ENCODE data around the gene PZP.
A peak's percentile ranks its signal among the peaks of the same experiment; 100 is the strongest.
"Not testable (repeated sequence)": the region's sequence is repeated elsewhere in the genome, so short reads cannot be mapped to it uniquely, and the experiment has no call there.

PZP gene

DNA sequence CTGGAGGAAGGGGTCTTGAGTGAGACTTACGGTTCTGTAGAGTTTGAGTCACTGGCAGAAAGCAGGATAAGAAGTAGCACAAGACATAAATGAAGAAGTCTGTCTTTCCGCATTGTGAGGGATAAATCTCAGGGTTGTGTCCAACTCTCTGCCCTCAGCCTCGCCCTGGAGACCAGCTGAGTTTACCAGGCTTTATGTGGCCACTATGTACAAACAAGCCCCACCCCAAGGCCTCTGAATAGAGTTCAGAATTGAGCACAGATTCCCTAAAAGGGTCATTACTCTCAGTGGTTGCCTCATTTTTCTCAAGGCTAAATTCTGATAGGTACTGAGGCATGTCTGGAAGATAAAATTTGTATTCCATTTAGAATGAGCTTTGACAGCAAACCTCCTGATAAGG lies at the start of gene PZP:
Gene PZP, minus strand, starts transcription at position 167 of the 400 bp plus-strand sequence. Its CDS starts 54 bp downstream, at position 113.
- no peak for DNase-seq

DNA sequence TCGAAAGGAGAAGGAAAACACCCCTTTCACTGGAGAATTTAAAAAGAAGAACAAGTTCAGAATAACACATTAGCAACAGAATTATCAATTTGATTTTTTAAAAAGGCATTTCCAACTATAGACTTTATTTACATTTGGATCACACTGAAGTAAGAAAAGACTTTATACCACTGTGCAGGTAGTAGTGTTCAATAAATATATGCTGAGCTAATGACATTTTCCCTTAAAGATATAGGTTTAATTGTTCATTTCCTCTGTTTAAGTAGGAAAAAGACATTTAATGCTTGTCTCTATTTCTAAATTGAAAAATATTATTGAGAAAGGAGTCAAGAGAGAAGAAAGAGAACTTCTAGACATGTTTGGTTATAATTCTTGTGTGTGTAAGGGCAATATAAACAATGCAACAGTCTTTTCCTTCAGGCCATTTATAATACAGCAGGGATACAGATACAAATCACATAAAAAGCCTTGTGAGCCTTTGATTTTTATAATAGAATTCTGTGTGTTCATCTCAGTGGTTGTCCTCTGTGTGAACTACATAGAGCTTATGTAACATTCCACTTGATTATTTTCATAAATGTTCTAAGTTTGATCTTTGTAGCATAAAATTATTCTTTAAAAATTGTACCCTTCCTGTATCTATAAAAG lies 48.7 kb upstream of the PZP start:
- DNase-seq = no peak

DNA sequence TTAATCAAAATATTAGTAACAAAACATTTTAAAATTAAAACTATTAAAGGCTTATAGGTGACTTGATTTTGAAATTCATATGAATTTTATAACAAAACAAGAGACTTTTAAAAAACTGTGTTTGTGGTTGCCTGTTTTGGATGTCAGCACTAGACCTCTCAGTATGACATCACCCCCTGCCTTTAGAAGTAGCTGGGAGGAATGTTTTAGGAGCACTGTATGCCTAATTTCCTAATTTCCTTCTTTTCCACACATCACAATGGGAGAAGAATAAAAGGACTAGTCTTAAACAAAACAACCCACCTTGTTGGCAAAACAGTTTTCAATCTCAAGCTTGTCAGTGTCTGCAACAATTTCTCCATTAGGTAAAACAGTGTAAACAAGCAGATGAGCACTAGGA lies 48.1 kb upstream of the PZP start:
- DNase-seq = no peak

DNA sequence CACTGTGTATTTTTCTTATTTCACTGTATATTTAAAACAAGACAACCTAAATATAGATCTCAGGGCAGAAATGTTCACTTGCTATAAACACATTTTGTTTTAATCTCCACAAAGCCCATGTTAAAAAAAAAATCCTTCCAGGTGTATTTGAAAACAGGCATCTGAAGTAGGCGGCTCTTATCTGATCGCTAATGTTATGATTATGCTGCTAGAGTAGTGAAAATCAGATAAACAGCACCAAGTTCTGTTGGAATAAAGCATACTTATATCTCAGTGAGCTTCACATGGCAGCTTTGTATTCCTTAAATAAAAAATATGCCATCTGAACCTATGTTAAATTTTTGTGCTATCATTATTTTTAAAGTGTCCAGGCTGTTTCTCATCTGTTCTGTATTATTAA lies 47.6 kb upstream of the PZP start:
- no peak for DNase-seq

DNA sequence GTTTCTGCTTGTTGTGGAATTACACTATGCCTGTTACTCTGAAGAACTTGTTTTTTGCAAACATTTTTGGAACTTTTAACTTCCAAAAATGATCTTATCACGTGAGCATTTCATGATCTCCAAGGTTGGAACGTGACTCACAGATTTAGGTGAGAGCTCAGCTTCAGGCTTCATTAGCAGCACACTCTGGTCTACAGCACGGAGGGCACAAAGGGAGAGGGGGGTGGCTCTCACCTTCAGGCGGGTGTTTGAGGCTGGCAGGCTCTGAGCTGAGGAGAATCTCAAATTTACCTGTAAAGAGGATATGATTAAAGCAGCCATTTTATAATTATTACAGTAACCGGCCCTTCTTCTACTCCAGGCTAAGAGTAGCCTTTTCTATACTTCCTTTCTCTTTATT lies 45.3 kb upstream of the PZP start:
- no peak for DNase-seq

DNA sequence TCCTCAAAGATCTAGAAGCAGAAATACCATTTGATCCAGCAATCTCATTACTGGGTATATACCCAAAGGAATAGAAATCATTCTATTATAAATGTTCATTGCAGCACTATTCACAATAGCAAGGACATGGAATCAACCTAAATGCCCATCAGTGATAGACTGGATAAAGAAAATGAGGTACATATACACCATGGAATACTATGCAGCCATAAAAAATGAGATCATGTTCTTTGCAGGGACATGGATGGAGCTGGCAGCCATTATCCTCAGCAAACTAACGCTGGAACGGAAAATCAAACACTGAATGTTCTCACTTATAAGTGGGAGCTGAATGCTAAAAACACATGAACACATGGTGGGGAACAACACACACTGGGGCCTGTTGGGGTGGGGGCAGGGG lies 44.6 kb upstream of the PZP start:
- not testable (repeated sequence) for DNase-seq

DNA sequence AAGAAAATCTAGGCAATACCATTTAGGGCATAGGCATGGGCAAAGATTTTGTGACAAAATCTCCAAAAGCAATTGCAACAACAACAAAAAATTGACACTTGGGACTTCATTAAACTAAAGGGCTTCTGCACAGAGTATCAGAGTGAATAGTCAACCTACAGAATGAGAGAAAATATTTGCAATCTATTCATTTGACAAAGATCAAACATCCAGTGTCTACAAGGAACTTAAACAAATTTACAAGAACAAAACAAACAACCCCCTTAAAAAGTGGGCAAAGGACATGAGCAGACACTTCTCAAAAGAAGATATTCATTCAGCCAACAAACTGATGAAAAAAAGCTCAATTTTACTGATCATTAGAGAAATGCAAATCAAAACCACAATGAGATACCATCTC lies 44.1 kb upstream of the PZP start:
- no peak for DNase-seq

DNA sequence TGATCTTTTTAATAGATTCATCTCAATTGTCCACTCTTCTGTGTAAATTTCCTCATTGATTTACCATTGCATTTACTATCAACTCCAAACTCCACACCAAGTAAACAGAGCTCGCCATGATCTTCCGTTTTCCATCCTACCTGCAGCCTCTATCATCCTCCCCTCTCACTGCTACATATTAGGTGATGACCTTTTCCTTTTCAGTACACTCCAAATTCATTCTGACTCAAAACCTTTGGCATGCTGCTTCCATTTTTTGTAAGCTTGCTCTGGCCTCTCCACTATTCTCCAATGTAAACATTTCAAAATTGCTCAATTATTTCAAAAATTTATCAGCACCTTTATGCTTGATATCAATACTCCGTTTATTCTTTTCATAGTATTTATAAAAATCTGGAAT lies 40.2 kb upstream of the PZP start:
- DNase-seq = no peak

DNA sequence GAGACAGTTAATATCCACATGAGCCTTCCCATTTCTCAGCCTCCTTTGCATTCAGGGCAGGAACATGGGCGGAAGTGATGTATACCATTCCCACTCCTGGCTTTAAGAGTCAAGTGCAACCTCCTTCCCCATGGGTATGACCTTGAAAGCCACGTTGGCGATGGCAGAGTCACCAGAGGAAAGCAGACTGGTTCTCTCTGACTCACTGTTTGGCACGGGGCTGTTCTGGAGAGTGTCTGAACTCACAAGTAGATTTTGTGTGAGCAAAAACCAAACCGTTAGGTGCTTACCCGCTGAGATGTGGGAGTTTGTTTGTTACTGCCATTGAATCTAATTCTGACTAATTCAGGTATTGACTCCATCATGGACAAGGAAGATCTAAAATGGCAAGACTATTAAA lies 36.7 kb upstream of the PZP start:
- DNase-seq = no peak

DNA sequence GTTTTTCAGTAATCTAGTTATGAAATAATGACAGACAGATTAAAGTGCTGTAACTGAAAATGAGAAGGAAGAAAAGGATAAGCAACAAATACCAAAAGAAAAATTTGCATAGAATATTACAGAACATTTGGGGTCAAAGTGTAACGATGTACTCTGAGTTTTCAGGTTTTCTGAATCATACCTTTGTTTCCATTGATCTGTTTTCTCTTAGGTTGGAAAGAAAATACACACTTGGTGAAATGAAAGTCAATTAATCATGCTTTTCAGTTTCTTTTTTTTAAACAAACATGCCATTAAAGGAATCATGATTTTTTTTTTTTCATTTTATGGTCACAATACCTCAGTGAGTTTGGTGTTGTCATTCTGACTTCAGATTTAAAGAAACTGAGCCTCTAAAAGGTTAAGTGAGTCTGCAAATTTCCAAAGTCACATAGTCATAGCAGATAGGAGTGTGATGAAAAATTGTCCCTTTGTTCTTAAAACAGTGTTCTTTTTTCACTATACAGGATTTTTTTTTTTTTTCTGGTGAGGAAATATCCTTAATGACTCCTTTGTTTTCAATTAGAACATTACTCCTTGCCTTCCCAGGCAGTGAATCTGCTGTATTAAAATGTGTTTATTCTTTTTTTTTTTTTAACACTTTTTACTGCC lies 35.9 kb upstream of the PZP start:
- DNase-seq = no peak

DNA sequence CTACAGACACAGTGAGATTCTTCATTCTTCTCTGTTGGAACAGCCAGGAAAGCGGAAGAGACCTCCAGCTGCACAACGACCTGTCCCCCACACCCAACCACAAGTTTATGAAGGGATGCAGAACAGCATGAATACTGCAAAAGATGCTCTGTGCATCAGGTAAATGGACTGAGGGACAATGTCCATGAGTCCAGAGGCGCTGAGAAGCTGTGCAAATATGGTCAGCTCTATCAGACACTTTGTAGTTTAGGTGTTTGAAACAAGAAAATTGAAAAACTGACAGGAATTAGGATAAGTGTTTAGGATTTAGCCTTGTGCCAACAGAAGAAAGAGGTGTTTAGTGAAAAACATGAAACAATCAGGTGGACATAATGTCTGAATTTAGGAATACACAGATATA lies 33.1 kb upstream of the PZP start:
- DNase-seq = no peak

DNA sequence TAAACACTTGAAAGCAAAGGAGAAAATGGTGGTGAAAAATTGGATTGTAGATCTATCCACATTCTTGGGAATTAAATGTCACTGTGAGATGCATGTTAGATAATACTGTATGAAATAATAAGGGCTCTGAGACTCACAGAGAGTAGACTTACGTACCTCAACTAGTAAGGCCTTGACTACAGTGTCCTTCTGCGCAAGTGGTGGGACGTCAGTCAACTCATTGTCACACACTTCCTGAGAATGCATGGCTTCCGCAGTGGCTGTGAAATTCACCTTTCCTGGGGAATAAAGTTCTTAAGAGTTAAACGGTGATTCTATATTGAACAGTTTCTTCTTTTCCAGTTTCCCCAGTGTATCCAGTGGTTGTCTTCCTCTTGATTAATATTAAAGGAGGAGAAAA lies 32.6 kb upstream of the PZP start:
- no peak for DNase-seq

DNA sequence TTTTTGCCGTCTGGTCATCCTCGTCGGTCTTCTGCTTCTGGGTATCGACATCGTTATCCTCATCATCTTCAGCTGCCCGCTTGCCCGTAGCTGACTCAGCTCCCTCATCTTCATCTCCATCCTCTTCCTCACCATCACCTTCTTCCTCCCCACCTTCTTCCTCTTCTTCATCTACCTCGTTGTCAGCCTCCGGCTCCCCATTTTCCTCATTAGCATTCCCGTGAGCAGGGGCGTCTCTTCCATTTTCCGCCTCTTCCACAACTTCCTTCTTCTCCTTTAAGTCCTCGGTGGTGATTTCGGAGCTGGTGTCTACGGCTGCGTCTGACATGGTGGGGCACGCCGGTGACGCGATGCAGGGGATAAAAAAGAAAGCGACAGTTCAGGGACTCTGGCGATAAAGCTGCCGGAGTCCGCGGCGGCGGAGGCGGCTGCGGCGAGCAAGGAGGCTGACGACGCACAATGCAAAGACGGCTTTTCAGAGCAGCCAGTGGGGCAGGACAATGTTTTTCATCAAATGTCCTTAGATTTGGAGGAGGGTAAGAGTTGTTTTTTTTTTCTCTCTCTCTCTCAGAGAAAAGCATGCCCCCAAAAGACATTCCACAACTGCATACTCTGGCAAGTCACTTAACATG lies 31.9 kb upstream of the PZP start:
- peak; percentile 23 for DNase-seq

DNA sequence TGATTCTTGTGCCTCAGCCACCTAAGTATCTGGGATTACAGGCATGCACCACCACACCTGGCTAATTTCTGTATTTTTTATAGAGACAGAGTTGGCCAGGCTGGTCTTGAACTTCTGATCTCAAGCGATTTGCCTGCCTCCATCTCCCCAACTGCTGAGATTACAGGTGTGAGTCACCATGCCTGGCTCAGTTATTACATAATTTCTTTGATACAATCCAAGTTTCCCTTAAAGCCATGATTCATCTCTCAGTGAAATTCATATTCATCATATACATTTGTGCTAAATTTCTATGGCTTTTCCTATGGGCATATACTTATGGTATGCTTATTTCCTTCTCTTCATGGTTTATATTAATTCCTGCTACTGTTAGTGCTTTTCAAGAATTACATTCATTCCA lies 29.1 kb upstream of the PZP start:
- no peak for DNase-seq

DNA sequence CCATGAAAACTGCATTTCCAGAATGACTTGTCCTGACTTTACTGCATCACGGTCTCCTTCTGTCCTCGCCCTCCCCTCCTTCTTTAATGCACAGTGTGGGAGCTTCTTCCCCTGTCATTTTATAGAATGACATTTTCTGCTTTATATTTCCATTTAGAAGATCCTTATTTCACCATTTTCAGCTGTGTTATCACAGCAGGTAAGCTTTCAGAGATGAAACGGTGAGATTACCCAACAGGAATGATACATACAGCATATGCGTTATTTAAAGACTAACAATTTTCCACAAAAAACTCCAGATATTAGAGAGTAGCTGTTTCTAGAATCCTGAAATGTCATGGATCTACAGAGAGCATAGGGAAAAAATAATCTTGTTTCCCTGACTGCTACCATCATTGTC lies 27.3 kb upstream of the PZP start:
- DNase-seq = no peak

DNA sequence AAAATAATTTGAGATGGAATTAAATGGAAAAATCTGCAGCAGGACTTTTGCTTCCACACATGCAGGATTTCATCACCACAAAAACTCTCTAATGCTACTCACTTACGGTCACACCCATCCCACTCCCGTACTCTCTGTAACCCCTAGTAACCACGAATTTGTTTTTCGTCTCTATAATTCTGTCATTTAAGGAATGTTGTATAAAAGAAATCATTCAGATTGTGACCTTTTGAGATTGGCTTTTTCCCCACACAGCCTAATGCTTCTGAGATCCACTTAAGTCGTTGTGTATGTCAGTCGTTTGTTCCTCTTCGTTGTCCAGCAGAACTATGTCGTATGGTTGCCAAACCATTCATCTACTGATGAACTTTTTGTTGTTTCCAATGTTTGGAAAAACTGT lies 19.8 kb upstream of the PZP start:
- DNase-seq = no peak

DNA sequence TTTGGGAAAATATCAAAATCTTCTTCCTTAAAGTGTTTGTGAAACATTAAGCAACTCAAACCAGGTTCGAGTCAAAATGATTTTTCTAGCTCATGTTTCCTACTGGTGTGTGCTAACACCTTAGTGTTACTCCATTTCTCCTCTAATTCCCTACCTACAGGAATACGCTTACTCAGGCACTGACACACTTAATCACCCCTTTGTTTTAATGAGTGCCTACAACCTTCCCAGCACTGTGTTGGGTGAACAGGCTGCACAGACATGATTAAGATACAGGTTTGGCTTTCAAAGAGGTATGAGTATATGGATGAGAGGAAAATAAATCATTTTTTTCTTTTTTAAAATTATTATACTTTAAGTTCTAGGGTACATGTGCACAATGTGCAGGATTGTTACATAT lies 15.6 kb upstream of the PZP start:
- no peak for DNase-seq

DNA sequence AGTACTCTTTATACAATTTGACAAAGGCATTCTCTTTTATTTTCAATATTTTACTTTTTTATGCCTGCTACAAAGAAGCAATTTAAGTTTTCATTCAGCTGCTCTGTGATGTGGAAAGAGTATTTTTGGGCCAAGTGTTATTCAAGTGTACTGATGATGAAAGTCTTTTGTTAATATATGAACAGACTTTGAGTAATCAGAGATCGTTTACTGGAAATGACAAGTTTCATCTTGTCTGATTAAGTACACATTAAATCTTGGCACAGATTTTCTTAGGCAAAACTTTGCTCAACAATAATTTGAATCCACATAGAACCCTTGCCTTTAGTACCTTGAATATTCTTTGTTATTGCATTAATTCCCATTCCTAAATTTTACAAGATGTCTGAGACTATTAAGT lies 13.3 kb upstream of the PZP start:
- DNase-seq = no peak

DNA sequence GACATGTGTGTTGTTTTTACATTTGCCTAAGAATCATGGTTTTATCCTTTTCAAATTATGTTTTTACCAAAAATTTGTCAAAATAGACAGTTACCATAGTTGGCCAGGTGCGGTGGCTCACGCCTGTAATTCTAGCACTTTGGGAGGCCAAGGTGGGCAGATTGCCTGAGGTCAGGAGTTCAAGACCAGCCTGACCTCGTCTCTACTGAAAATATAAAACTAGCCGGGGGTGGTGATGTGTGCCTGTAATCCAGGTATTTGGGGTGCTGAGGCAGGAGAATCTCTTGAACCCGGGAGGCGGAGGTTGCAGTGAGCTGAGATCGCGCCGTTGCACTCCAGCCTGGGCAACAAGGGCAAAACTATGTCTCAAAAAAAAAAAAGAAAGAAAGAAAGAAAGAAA lies 12.8 kb upstream of the PZP start:
- not testable (repeated sequence) for DNase-seq

DNA sequence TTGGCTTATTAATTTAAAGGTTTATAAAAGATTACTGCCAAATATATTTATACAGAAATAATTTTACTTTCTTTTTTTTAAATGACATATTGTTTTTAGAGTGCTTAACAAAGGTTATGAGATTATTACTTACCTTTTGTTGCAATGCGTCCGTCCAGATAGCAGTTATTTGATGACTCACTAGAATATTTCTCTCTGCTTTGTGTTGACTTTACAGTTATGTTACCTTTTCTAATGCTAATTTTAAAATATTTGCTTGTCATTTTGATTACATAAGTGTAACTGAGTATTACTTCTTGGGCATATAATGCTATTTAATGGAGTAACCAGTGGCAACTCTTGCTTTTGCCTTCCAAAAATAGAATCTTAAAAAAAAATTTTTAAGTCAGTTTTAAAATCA lies 6.3 kb upstream of the PZP start:
- DNase-seq = no peak

DNA sequence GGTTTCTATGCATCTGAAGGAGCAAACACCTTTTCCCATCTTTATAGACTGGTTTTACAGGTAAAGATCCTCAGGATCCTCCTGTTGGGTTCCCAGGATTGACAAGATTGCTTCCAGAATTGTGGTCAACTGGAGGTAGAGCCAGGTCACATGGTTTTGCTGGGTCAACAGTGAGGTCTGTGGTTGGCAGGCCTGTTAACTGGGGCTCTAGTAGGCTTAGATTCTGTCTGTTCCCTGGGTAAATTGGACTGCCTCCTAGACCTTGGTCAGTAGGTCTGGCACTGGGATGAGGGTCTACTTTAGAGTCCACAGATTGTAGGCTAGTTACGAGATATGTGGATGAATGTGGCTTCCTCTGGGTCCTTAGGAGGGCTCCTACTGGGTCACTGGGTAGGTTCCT lies 3.5 kb upstream of the PZP start:
- DNase-seq = no peak

DNA sequence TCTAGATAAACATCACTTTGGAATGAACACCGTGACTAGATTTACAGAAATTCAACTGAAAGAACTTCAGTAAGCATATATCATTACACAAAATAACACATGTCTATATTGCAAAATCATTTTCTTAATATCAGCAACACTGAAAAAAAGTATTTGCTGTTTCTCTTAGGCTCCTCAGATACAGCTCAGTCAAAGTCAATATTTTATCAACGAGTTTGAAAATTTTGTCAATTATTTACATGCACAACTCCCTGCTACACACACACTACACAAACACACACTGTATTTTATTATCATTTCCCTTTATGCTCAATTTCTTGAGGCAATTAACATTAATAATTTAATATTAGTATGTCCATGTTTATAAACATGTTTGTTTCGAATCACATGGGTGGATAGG lies 3.8 kb downstream of the PZP start:
- DNase-seq = no peak

DNA sequence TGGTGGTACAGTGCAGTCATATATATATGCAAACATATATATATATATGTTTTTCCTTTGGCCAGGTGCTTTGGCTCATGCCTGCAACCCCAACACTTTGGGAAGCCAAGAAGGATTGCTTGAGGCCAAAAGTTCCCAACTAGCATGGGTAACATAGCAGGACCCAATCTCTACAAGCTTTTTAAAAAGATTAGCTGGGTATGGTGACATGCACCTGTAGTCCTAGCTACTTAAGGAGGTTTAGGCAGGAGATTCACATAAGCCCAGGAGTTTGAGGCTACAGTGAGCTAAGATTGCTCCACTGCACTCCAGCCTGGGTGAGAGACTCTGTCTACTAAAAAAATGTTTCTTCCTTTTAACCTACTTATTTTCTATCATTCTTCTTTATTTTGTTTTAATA lies 10.2 kb downstream of the PZP start:
- DNase-seq = no peak

DNA sequence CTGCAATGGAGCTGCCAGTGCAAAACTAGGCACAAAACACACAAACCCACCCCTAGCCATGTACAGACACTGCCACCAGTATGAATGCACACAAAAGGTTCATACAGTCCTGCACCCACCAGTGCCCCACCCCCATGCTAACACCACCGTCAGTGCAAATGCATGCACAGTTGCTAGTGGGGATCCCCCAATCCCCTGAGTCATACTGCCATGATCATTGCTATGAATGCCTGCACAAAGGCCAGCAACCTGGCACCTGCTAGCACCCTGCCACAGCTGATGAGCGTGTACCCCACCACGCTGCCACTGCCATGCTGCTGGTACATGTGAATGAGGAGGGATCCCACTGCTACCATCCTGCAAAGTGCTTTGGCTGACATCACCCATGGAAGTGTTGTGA lies 23.9 kb downstream of the PZP start:
- DNase-seq = no peak

DNA sequence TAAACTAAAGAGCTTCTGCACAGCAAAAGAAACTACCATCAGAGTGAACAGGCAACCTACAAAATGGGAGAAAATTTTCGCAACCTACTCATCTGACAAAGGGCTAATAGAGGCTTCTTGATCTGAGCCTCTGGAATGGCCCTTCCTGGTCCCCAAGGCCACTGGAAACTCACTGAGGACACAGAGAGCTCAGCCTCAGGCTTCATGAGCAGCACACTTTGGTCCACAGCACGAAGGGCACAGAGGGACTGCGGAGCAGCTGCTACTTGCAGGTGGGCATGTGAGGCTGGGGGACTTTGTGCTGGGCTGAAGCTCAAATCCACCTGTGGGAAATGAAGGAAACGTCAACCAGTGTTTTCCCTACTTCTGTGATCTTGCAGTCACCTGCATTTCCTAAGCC lies 27.4 kb downstream of the PZP start:
- no peak for DNase-seq
